NCI-H2171 treated with DMSO at 0.1 percent for 48 hours (cell line): ENCODE results near the gene SLC30A7.
A peak's percentile ranks its signal among the peaks of the same experiment; 100 is the strongest.
"Not testable (repeated sequence)": the region's sequence is repeated elsewhere in the genome, so short reads cannot be mapped to it uniquely, and the experiment has no call there.

Source experiments
- DNase-seq: peaks from one replicate; lab custom pipeline; 2025; lab: John Stamatoyannopoulos, UW

SLC30A7 gene

GRCh38 chr1:100889869-100890482 is 5.9 kb upstream of the SLC30A7 start:
- DNase-seq, result not testable (repeated sequence)

GRCh38 chr1:100891380-100891779 is 4.5 kb upstream of the SLC30A7 start:
- no peak for DNase-seq

GRCh38 chr1:100892554-100892953 is 3.3 kb upstream of the SLC30A7 start:
- DNase-seq, result no peak

GRCh38 chr1:100893718-100894117 is 2.2 kb upstream of the SLC30A7 start:
- no peak for DNase-seq

GRCh38 chr1:100894603-100895539 is 1.0 kb upstream of the SLC30A7 start, which contains the start of gene EXTL2:
Gene EXTL2, minus strand, starts transcription at chr1:100894842. Its CDS starts 6,085 bp downstream, at chr1:100888757.
- DNase-seq, result peak; percentile 98

- DNase-seq, result peak; percentile 56
Measured at GRCh38 chr1:100896481-100896982, 642 bp downstream of the SLC30A7 start.

- no peak for DNase-seq
Measured at GRCh38 chr1:100902365-100902764, 6.5 kb downstream of the SLC30A7 start.

- no peak for DNase-seq
Measured at GRCh38 chr1:100903777-100904176, 7.9 kb downstream of the SLC30A7 start.

GRCh38 chr1:100904528-100904927 is 8.6 kb downstream of the SLC30A7 start:
- no peak for DNase-seq

- DNase-seq, result no peak
Measured at GRCh38 chr1:100905181-100905580, 9.3 kb downstream of the SLC30A7 start.

GRCh38 chr1:100907887-100908286 is 12.0 kb downstream of the SLC30A7 start:
- DNase-seq, result no peak

GRCh38 chr1:100909018-100909417 is 13.1 kb downstream of the SLC30A7 start:
- no peak for DNase-seq

- no peak for DNase-seq
Measured at GRCh38 chr1:100912019-100912418, 16.1 kb downstream of the SLC30A7 start.

- DNase-seq, result peak; percentile 57
Measured at GRCh38 chr1:100921110-100921706, 25.3 kb downstream of the SLC30A7 start.

GRCh38 chr1:100924212-100924611 is 28.3 kb downstream of the SLC30A7 start:
- DNase-seq, result no peak

- DNase-seq, result no peak
Measured at GRCh38 chr1:100924991-100925390, 29.1 kb downstream of the SLC30A7 start.

GRCh38 chr1:100926240-100926639 is 30.4 kb downstream of the SLC30A7 start:
- no peak for DNase-seq

GRCh38 chr1:100927276-100927675 is 31.4 kb downstream of the SLC30A7 start:
- no peak for DNase-seq

- no peak for DNase-seq
Measured at GRCh38 chr1:100928128-100928527, 32.2 kb downstream of the SLC30A7 start.

- DNase-seq, result no peak
Measured at GRCh38 chr1:100930494-100930893, 34.6 kb downstream of the SLC30A7 start.

- DNase-seq, result peak; percentile 1
Measured at GRCh38 chr1:100931716-100932115, 35.8 kb downstream of the SLC30A7 start.

GRCh38 chr1:100933555-100933954 is 37.7 kb downstream of the SLC30A7 start:
- not testable (repeated sequence) for DNase-seq
